ENCODE data around the gene RPS25.

The RPS25 gene

DNA sequence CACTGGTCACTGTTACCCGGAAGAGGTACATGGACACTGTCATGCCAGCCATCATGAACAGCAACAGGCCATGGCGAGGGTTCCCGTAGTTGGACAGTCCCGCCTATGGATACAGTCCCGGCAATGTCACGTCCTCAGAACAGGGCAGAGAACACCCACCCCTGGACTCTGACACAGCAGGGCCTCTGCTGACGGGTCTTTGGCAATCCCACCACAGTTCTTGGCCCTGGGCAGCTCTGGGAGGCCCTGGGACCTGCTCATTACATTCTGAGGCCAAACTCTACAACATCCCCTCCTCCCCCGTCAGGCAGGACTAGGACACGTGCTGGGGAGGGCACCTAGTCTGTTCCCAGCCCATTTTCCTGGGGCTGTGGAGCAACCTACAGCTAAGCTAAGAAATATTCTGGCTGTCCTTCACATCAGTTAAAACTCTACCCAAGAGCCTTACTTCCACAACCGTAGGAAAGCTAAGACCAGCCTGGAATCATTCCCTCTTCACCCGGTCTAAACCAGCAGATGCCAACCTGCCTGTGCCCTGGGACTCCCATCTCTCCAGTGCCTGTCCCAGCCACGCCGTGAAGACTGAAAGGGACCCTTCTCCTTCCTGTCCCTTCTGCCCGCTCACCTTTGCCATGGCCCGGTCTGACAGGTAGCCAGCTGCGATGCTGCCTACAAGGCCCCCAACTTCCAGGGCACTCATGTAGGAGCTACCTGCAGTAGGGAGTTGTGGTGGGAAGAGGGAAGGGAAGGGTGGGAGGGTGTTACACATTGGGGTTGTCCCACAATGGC lies 8.0 kb upstream of the RPS25 start:
- DNase-seq (ENCODE audit: low read depth): no peak
- TF ChIP-seq, protein P1, sequence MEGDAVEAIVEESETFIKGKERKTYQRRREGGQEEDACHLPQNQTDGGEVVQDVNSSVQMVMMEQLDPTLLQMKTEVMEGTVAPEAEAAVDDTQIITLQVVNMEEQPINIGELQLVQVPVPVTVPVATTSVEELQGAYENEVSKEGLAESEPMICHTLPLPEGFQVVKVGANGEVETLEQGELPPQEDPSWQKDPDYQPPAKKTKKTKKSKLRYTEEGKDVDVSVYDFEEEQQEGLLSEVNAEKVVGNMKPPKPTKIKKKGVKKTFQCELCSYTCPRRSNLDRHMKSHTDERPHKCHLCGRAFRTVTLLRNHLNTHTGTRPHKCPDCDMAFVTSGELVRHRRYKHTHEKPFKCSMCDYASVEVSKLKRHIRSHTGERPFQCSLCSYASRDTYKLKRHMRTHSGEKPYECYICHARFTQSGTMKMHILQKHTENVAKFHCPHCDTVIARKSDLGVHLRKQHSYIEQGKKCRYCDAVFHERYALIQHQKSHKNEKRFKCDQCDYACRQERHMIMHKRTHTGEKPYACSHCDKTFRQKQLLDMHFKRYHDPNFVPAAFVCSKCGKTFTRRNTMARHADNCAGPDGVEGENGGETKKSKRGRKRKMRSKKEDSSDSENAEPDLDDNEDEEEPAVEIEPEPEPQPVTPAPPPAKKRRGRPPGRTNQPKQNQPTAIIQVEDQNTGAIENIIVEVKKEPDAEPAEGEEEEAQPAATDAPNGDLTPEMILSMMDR (IDR thresholded peaks at IDR 0.05; ENCODE audit: control insufficient read depth, insufficient read depth, low read depth, low read length, missing control alignments): no peak

DNA sequence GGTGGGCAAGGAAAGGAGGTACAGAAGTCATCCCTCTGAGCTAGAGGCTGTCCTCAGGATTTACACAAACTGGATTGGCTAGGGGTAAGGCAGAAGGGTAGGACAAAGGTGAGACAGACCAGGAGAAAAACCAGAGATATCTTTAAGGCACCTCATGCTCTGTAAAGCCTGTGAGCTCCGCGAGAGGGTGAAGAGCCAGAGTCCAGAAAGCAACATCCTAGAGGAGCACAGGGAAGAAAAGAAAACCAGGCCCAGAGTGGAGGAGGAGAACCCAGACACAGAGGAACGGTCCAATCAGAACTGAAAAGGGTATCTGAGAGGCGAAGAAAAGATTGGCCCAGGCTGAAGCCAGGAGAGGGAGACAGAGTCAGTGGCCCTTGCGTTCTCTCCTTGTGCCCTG lies 7.4 kb upstream of the RPS25 start:
- TF ChIP-seq, protein P1 (IDR thresholded peaks at IDR 0.05; ENCODE audit: control insufficient read depth, insufficient read depth, low read depth, low read length, missing control alignments): no peak
- no peak overlapping the region for H3K4me3 ChIP-seq (ENCODE audit: control insufficient read depth, low read depth, low read length)
- DNase-seq (ENCODE audit: low read depth): no peak

More for the DNA sequence above, 8.0 kb upstream of the RPS25 start:
- H3K4me3 ChIP-seq (ENCODE audit: control insufficient read depth, low read depth, low read length): no peak overlapping the region

DNA sequence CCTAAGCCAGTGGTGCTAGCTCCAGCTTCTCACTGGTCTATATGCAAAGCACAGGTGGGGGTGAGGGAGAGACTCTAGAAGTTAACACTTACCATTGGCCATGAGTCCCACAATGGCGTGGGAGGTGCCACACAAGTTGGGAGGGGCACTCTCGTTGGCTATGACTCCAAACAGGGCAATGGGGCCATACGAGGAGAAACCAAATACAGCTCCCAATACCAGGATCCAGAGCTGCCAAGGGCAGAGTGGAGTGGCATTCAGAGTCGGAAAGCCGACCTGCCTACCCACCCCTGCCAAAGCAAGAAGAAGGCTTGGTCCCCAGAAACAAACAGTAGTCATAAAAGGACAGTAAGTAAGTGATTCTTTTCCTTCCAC lies 6.9 kb upstream of the RPS25 start:
- no peak overlapping the region for H3K4me3 ChIP-seq (ENCODE audit: control insufficient read depth, low read depth, low read length)
- TF ChIP-seq, protein P1 (IDR thresholded peaks at IDR 0.05; ENCODE audit: control insufficient read depth, insufficient read depth, low read depth, low read length, missing control alignments): no peak
- DNase-seq (ENCODE audit: low read depth): no peak

DNA sequence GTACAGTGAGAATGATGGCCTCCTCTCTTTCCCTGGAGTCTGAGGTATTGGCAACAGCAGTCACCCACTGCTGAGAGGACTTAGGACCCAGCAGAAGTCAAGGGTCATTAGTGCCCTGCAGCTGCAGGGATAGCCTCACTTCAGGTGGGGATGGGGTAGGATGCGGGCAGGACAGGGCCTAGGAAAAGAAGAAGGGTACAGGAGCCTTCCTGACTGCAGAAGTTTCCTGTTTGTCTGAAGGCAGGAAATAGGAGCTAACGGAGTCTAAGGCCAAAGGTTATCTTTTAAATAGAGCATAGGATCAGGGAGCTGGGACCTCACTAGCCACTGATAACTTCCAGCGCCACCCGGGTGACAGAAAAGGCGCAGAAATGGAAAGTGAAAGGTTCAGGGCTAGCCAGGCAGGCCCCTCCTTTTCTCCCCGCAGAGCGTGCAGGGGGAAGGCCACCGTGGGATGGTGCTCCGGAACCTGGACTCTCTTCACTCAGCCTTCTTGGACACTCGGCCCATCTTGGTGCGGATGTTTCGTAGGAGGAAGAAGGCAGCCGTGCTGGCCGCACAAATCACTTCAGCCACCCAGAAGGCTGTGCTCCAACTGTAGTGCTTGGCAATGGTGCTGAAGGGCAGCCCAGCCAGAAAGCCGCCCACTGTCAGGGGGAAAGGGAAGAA lies 6.4 kb upstream of the RPS25 start:
- no peak for DNase-seq (ENCODE audit: low read depth)
- TF ChIP-seq, protein P1 (IDR thresholded peaks at IDR 0.05; ENCODE audit: control insufficient read depth, insufficient read depth, low read depth, low read length, missing control alignments): no peak
- H3K4me3 ChIP-seq (ENCODE audit: control insufficient read depth, low read depth, low read length): no peak overlapping the region

DNA sequence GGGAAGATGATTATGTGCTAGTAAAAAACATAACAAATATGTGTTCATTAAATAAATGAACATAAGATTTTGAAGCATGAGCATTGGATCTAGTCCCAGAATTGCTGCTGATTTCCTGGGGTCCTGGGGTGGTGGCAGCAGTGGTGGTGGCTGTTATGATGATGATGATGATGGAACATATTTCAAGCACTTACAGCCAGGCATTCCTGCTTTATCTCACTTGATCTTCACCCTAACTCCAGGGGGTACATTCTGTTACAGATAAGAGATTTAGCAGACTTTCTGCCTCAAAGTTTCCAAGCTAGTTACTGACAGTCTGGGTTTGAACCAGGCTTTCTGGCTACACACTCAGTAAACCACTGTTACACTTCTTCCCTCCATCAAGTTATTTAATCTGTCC lies 5.6 kb upstream of the RPS25 start:
- H3K4me3 ChIP-seq (ENCODE audit: control insufficient read depth, low read depth, low read length): no peak overlapping the region
- TF ChIP-seq, protein P1 (IDR thresholded peaks at IDR 0.05; ENCODE audit: control insufficient read depth, insufficient read depth, low read depth, low read length, missing control alignments): no peak

DNA sequence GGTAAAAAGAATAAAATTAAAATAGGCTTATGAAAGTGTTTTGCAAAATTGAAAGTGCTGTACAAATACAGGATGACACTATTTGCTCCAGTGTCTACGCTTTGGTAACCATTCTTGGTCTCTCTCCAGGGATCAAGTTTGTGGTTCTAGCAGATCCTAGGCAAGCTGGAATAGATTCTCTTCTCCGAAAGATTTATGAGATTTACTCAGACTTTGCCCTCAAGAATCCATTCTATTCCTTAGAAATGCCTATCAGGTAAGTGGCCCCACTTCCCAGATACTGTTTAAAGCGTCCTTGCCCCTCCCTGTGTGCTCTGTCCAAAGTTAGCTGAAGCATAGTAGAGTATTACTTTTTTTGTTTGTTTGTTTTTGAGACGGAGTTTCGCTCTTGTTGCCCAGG lies 3.5 kb upstream of the RPS25 start:
- DNase-seq (ENCODE audit: low read depth): no peak
- H3K4me3 ChIP-seq (ENCODE audit: control insufficient read depth, low read depth, low read length): no peak overlapping the region
- TF ChIP-seq, protein P1 (IDR thresholded peaks at IDR 0.05; ENCODE audit: control insufficient read depth, insufficient read depth, low read depth, low read length, missing control alignments): no peak

More for the DNA sequence above, 5.6 kb upstream of the RPS25 start:
- DNase-seq (ENCODE audit: low read depth): peak; percentile 11
